HPDE6-E6E7 (cell line): ENCODE data around the gene ATP6V0A1.
A peak's percentile ranks its signal among the peaks of the same experiment; 100 is the strongest.
"Not testable (repeated sequence)": the region's sequence is repeated elsewhere in the genome, so short reads cannot be mapped to it uniquely, and the experiment has no call there.

Experiments used
- DNase-seq: peaks from one replicate; pipeline ENCODE4 v3.0.0; 2011; ENCODE audit warnings: missing footprints; ENCODE audit errors: extremely low spot score

ATP6V0A1 gene

GRCh38 chr17:42436391-42436790, 22.3 kb upstream of the ATP6V0A1 start:
- no peak for DNase-seq

- no peak for DNase-seq
Measured at GRCh38 chr17:42438600-42439567, 19.8 kb upstream of the ATP6V0A1 start.

DNA sequence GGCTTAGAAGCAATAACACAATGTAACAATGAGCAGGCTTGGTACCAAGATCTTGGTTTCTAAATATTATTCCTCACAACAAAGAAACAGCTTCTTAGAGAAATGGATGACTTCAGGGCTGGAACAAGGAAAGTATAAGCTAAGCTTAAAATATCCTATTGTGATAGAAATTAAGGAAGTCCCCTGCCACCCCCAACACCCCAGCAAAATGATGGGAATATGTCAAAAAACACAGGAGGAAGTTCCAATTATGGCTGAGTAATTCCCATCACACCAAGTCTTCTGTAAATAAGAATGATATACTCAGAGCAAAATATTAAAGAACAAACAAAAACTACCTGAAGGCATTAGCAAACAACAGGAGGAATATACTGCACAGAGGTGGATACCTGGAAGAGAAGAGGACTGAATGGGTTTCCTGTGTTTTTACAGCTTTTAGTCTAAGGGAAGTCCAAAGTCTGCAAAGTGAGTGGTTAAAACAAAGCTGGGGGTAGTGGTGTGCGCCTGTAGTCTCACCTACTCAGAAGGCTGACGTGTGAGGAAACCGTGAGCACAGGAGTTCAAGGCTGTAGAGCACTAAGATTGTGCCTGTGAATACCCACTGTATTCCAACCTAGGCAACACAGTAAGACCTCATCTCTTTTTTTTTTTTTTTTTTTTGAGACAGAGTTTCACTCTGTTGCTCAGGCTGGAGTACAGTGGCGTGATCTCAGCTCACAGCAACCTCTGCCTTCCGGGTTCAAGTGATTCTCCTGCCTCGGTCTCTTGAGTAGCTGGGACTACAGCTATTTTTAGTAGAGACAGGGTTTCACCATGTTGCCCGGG, 17.1 kb upstream of the ATP6V0A1 start:
- no peak for DNase-seq

DNA sequence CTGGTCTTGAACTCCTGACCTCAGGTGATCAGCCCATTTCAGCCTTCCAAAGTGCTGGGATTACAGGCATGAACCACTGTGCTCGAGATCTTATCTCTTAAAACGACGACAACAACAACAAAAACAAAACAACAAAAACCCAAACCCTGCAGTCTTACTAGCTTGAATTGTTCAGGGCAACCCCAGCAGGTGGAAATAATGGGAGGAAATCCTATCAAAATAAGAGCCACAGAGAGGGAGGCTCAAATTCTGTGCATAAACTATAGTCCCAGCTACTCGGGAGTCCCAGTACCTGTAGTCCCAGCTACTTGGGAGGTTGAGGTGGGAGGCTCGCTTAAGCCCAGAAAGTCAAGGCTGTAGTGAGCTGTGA, 16.5 kb upstream of the ATP6V0A1 start:
- no peak for DNase-seq

- DNase-seq, result not testable (repeated sequence)
Measured at GRCh38 chr17:42449176-42449575, 9.5 kb upstream of the ATP6V0A1 start.

- not testable (repeated sequence) for DNase-seq
Measured at GRCh38 chr17:42449838-42450237, 8.8 kb upstream of the ATP6V0A1 start.

GRCh38 chr17:42451270-42451669, 7.4 kb upstream of the ATP6V0A1 start:
- not testable (repeated sequence) for DNase-seq

GRCh38 chr17:42453439-42453838, 5.2 kb upstream of the ATP6V0A1 start:
- DNase-seq, result no peak

- DNase-seq, result not testable (repeated sequence)
Measured at GRCh38 chr17:42454987-42455386, 3.7 kb upstream of the ATP6V0A1 start.

GRCh38 chr17:42456223-42457106, 2.2 kb upstream of the ATP6V0A1 start:
- DNase-seq, result peak; percentile 17

GRCh38 chr17:42457107-42457792, 1.4 kb upstream of the ATP6V0A1 start:
- no peak for DNase-seq

- DNase-seq, result peak; percentile 51
Measured at GRCh38 chr17:42459256-42459800, 650 bp downstream of the ATP6V0A1 start.

- peak; percentile 21 for DNase-seq
Measured at GRCh38 chr17:42459801-42460281, 1.2 kb downstream of the ATP6V0A1 start.

GRCh38 chr17:42460371-42460770, 1.7 kb downstream of the ATP6V0A1 start:
- DNase-seq, result no peak

- no peak for DNase-seq
Measured at GRCh38 chr17:42463976-42464400, 5.3 kb downstream of the ATP6V0A1 start.

DNA sequence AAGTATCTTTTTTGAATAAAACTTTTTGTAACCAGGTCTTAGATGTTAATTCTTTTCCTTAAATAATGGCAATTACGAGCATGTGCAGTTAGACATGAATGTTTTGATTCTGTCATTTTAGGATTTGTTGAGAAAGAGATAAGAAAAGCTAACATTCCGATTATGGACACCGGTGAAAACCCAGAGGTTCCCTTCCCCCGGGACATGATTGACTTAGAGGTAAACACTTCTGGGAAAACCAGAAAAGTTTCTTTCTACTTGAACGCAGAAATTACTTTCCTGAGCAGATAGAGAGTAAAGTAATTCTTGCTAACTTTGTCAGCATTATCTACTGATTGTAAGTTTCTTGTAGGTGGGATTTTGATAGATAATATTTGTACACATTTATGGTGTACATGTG, 9.2 kb downstream of the ATP6V0A1 start:
- no peak for DNase-seq

GRCh38 chr17:42472709-42473521, 14.2 kb downstream of the ATP6V0A1 start:
- no peak for DNase-seq

- no peak for DNase-seq
Measured at GRCh38 chr17:42474276-42474675, 15.6 kb downstream of the ATP6V0A1 start.

GRCh38 chr17:42475121-42475520, 16.4 kb downstream of the ATP6V0A1 start:
- no peak for DNase-seq

DNA sequence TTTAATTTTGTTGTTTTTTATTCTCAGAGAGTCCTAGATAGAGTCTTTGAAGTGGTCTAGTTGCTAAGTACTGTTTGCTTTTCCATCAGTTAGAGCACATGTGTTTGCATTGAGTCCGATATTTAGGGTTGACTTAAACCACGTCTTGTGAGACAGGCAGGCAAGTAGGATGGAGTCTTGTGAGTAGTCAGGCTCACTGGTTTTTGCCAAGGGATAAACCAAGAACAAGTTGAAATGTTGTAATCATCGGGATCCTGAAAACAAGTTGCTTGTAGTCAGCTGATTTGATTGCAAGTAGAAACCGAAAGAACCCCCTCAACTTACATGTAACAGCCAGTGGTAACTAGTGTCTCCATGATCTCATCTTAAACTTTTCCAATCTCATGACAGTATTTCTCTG, 17.2 kb downstream of the ATP6V0A1 start:
- no peak for DNase-seq
